GM13977 (cell line): Measurements from ENCODE around the gene TUBB4B.
"Not testable (repeated sequence)": the region's sequence is repeated elsewhere in the genome, so short reads cannot be mapped to it uniquely, and the experiment has no call there.

Experiments used
- DNase-seq: peaks from one replicate; pipeline ENCODE4 v3.0.0; 2012; ENCODE audit warnings: low spot score
- CTCF ChIP-seq: IDR thresholded peaks from 2 replicates; pipeline ENCODE4 v1.5.1; 2012; ENCODE audit warnings: mild to moderate bottlenecking, control low read depth; ENCODE audit not compliant: insufficient read depth; ENCODE audit errors: extremely low read depth, missing control alignments
- in situ Hi-C: fragments of 300-500 bp; cut with MboI; formaldehyde crosslinking; loops from one replicate; pipeline ENCODE4 v1.12.0; 2022; ENCODE audit warnings: low sequenced_read_pairs, low pct_unique_long_range_greater_than_20kb, mixed read lengths, inconsistent platforms; ENCODE audit not compliant: unreplicated experiment

The TUBB4B gene

GRCh38 chr9:137237759-137238726, 3.0 kb upstream of the TUBB4B start:
- DNase-seq: no peak
- in situ Hi-C loops: no loop called here

GRCh38 chr9:137239541-137240200, 1.4 kb upstream of the TUBB4B start:
- DNase-seq, in situ Hi-C loops: not testable (repeated sequence)

More at GRCh38 chr9:137237759-137238726, 3.0 kb upstream of the TUBB4B start:
- TF ChIP-seq CTCF: no peak

GRCh38 chr9:137240318-137240840, 708 bp upstream of the TUBB4B start:
- DNase-seq: peak; percentile 80

GRCh38 chr9:137241490-137242268, 592 bp downstream of the TUBB4B start:
- in situ Hi-C loops: no loop called here
- no peak for TF ChIP-seq CTCF
- DNase-seq: peak; percentile 83

More at GRCh38 chr9:137240318-137240840, 708 bp upstream of the TUBB4B start:
- in situ Hi-C loops: no loop called here
- peak; percentile 36 for TF ChIP-seq CTCF

GRCh38 chr9:137242269-137243203, 1.4 kb downstream of the TUBB4B start:
- DNase-seq: no peak
- TF ChIP-seq CTCF: no peak
- in situ Hi-C loops: no loop called here

GRCh38 chr9:137243266-137243625, 2.2 kb downstream of the TUBB4B start:
- in situ Hi-C loops, DNase-seq: not testable (repeated sequence)
